EL (cell line): Measurements from ENCODE around the gene CLEC1A.
A peak's percentile ranks its signal among the peaks of the same experiment; 100 is the strongest.

Source experiments
- DNase-seq: peaks from one replicate; pipeline ENCODE4 v3.0.0-alpha.2; 2016

The CLEC1A gene

GRCh38 chr12:10101042-10101579, 2.3 kb upstream of the CLEC1A start:
- peak; percentile 79 for DNase-seq

DNA sequence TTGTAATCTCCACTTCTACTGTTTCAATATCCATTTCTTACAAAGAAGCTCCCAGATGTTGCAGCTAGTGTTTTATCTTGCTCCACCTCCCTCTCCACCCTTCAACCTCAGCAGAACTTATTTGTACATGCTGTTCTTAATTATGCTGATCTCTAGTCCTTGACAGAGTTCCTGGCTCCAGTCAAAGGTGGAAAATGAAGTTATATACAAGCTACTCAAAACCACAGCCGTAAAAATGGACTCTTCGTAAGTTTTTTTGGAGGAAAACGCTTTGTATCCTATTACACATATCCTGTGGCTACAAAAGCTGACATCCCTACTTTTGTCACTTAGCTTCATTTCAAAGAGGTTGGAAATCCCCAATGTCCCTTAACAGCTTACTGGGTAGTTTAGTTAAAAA, 1.3 kb downstream of the CLEC1A start:
- DNase-seq: no peak

DNA sequence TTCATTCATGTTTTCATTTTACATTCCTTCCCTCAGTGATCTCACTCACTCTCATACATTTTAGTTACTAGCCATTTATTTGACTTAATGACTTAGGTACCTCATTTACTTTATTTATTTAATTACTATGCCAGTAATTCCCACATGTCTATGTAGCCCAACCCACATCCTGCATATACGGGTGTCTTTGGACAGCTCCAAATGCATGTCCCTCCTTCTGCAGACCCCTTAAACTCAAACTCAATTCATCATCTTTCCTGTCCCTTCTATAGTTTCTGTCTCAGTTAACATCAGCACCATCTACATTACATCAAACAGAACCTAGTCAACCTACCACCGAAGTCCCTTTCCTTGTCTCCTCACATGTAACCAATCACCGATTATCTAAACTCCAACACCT, 2.8 kb downstream of the CLEC1A start:
- DNase-seq: no peak

GRCh38 chr12:10094646-10095395, 4.0 kb downstream of the CLEC1A start:
- DNase-seq: no peak

GRCh38 chr12:10088955-10089900, 9.6 kb downstream of the CLEC1A start:
- no peak for DNase-seq

DNA sequence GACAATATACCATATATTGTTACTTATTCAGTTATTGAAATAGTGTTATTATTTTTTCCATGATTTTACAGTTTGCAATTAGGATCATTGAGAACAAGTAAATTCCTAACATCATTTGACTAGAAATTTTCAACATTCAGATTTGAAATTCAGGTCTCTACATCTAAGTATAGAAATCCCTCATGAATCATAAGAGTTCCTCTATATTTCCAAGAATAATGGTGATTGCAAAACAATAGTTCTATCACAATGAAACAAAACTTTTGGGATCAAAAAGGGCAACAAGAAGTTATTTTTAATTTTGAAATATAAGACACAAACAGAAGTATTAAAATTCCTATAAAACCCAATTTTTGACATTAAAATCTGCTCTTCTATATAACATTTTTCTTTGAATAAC, 10.8 kb downstream of the CLEC1A start:
- no peak for DNase-seq

- no peak for DNase-seq
Measured at GRCh38 chr12:10086387-10086786, 12.4 kb downstream of the CLEC1A start.

GRCh38 chr12:10084733-10085132, 14.1 kb downstream of the CLEC1A start:
- DNase-seq: no peak

GRCh38 chr12:10082117-10082874, 16.5 kb downstream of the CLEC1A start:
- peak; percentile 35 for DNase-seq

GRCh38 chr12:10075451-10075850, 23.3 kb downstream of the CLEC1A start:
- DNase-seq: no peak

- DNase-seq: no peak
Measured at GRCh38 chr12:10073261-10073660, 25.5 kb downstream of the CLEC1A start.

GRCh38 chr12:10072131-10072530, 26.7 kb downstream of the CLEC1A start:
- no peak for DNase-seq

- DNase-seq: no peak
Measured at GRCh38 chr12:10070380-10070779, 28.4 kb downstream of the CLEC1A start.

DNA sequence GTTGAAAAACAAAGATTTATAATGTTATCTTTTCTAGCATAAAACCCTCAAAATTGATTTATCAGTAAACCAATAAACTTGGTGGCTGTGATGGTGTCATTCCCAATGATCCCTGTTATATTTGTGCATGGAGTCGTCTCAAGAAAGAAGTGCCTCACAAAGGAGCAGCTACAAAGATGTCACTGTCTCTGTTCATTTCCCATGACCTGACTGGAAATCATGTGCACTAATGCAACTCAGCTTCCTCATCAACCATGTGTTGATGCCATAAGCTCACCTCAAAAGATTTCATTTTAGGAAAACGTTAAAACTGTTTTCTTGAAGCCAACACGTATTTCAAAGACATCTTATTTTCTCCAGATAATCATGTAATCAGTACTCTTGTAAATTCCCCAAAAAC, 28.8 kb downstream of the CLEC1A start:
- DNase-seq: no peak

DNA sequence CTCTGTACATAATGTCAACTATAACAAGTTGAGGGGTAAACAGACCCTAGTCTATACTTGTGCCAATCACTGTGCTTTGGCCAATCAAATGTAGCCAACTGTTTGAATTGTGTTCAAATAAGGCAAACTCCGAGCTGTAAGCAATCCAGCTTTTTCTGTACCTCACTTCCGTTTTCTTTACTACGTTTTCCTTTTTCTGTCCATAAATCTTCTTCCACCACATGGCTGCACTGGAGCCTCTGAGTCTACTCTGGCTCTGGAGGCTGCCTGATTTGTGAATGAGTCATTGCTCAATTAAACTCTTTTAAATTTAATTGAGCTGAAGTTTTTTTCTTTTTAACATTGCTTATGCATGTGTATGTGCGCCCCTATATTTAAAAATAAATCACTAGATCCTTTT, 29.7 kb downstream of the CLEC1A start:
- DNase-seq: peak; percentile 75

DNA sequence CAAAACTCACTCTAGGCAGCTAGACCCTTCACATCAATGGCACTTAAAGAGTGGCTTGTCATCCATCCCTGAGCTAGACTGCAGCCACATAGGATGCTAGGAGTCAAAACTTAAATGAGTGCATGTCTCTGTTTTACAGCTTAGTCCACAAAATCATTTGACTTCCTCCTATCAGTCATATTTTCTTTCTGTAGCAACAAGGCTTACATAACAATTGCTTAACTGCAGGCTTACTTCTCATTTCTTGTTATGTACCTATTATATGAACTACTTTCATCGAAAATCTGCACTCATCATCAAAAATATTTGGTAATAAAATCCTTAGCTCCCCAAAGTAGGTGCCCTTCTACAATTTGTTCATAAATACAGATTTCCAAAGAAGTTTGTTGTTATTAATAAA, 30.1 kb downstream of the CLEC1A start:
- DNase-seq: no peak

- no peak for DNase-seq
Measured at GRCh38 chr12:10067942-10068341, 30.8 kb downstream of the CLEC1A start.

DNA sequence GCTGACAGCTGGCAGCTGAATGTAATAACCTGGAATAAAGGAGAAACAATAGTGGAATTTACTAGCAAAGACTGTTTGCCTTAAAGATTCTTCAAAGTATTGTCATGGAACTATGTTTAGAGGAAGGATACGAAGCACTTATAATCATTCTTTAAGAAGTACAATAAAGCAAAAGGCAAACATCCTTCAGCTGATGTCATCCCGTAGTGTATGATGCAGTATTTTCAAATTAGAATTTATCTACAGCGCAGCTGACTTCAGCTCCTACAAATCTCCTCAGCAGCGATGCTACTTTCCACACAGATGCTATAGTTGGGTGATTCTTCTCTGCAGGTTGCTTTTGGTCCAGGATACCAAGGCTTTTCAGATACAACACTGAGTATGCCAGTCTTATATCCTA, 31.5 kb downstream of the CLEC1A start:
- DNase-seq: no peak

- DNase-seq: no peak
Measured at GRCh38 chr12:10065241-10065640, 33.5 kb downstream of the CLEC1A start.

GRCh38 chr12:10058387-10058786, 40.4 kb downstream of the CLEC1A start:
- DNase-seq: no peak

GRCh38 chr12:10052193-10052913, 46.4 kb downstream of the CLEC1A start:
- DNase-seq: no peak

GRCh38 chr12:10048526-10048925, 50.3 kb downstream of the CLEC1A start:
- DNase-seq: no peak
